T-helper 1 cell treated with Interleukin-12 subunit alpha and Interleukin-12 subunit beta and Interleukin-4 antibody, amounts not matched to agents 30 ng/mL and 1 ng/mL, for 36 hours (primary cell): Measurements from ENCODE around the gene SLC26A1. TPM values are rescaled to one million over a fixed set of nuclear protein-coding genes. Genes with fewer than 3 reads are reported as not detected.

Experiments used
- total RNA-seq: library from RNA; stranded (reverse); gene quantifications from 2 replicates; pipeline ENCODE4 v1.2.3, GENCODE V29; 2022

Gene SLC26A1
- total RNA-seq, 1 donor from 2014 or later: 0.17 TPM

Other genes starting within 250 kb of the SLC26A1 start
- 2.1 and 3.1 TPM in 2 replicates for gene CPLX1, start 167.3 kb downstream of the SLC26A1 start, total RNA-seq
- gene GAK, start 61.1 kb downstream of the SLC26A1 start, total RNA-seq: 178 and 191 TPM in 2 replicates
- gene TMEM175, start 60.9 kb downstream of the SLC26A1 start, total RNA-seq: 24.9 and 28.3 TPM in 2 replicates
- gene DGKQ, start 19.8 kb downstream of the SLC26A1 start, total RNA-seq: 18.0 and 19.2 TPM in 2 replicates
- gene IDUA, start 6.4 kb downstream of the SLC26A1 start, total RNA-seq: 38.9 and 45.9 TPM in 2 replicates
- 6.8 and 8.0 TPM in 2 replicates for gene FGFRL1, start 18.2 kb upstream of the SLC26A1 start, total RNA-seq
- 2.1 and 2.6 TPM in 2 replicates for gene RNF212, start 120.2 kb upstream of the SLC26A1 start, total RNA-seq
- gene SPON2, start 179.2 kb upstream of the SLC26A1 start, total RNA-seq: 14.0 and 16.5 TPM in 2 replicates